ENCODE results near the gene SUFU.

The SUFU gene

DNA sequence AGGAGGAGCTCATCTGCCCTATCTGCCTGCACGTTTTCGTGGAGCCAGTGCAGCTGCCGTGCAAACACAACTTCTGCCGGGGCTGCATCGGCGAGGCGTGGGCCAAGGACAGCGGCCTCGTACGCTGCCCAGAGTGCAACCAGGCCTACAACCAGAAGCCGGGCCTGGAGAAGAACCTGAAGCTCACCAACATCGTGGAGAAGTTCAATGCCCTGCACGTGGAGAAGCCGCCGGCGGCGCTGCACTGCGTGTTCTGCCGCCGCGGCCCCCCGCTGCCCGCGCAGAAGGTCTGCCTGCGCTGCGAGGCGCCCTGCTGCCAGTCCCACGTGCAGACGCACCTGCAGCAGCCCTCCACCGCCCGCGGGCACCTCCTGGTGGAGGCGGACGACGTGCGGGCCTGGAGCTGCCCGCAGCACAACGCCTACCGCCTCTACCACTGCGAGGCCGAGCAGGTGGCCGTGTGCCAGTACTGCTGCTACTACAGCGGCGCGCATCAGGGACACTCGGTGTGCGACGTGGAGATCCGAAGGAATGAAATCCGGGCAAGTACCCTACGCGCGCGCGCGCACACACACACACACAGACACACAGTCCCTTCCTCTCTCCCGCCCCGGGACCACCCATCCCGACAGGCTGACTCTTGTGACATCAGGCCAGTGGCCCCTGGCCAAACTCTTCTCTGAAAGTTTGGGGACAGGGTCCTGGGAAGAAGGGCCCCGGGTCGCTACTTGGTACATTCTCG lies 141.0 kb downstream of the SUFU start:
- H3K4me3 ChIP-seq (ENCODE audit: low read depth, low read length) = peak overlapping the region; percentile 90
- TF ChIP-seq, protein P1, sequence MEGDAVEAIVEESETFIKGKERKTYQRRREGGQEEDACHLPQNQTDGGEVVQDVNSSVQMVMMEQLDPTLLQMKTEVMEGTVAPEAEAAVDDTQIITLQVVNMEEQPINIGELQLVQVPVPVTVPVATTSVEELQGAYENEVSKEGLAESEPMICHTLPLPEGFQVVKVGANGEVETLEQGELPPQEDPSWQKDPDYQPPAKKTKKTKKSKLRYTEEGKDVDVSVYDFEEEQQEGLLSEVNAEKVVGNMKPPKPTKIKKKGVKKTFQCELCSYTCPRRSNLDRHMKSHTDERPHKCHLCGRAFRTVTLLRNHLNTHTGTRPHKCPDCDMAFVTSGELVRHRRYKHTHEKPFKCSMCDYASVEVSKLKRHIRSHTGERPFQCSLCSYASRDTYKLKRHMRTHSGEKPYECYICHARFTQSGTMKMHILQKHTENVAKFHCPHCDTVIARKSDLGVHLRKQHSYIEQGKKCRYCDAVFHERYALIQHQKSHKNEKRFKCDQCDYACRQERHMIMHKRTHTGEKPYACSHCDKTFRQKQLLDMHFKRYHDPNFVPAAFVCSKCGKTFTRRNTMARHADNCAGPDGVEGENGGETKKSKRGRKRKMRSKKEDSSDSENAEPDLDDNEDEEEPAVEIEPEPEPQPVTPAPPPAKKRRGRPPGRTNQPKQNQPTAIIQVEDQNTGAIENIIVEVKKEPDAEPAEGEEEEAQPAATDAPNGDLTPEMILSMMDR (IDR thresholded peaks at IDR 0.05; ENCODE audit: insufficient read depth, low read depth, low read length, missing control alignments) = peak; percentile 69
- DNase-seq (ENCODE audit: low read depth) = peak; percentile 91

DNA sequence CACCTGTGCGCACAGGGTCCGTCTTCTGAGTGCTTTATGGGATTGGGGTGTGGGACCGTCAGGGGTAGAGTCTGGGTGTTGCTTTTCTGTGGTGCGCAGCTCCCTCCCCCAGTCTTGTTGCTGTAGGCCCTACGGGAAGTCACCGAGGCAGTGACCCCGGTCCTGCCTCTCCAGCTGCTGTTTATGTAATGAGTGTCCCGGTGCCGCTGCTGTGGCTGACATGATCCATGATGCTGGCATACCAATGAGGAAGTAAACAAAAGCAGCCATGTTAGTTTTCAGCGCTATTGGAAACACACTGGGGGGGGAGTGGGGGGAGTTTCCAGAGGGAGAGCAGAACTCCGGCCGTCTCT lies 141.6 kb downstream of the SUFU start:
- H3K4me3 ChIP-seq (ENCODE audit: low read depth, low read length) = peak overlapping the region; percentile 90
- TF ChIP-seq, protein P1 (IDR thresholded peaks at IDR 0.05; ENCODE audit: insufficient read depth, low read depth, low read length, missing control alignments) = no peak
- peak; percentile 76 for DNase-seq (ENCODE audit: low read depth)

DNA sequence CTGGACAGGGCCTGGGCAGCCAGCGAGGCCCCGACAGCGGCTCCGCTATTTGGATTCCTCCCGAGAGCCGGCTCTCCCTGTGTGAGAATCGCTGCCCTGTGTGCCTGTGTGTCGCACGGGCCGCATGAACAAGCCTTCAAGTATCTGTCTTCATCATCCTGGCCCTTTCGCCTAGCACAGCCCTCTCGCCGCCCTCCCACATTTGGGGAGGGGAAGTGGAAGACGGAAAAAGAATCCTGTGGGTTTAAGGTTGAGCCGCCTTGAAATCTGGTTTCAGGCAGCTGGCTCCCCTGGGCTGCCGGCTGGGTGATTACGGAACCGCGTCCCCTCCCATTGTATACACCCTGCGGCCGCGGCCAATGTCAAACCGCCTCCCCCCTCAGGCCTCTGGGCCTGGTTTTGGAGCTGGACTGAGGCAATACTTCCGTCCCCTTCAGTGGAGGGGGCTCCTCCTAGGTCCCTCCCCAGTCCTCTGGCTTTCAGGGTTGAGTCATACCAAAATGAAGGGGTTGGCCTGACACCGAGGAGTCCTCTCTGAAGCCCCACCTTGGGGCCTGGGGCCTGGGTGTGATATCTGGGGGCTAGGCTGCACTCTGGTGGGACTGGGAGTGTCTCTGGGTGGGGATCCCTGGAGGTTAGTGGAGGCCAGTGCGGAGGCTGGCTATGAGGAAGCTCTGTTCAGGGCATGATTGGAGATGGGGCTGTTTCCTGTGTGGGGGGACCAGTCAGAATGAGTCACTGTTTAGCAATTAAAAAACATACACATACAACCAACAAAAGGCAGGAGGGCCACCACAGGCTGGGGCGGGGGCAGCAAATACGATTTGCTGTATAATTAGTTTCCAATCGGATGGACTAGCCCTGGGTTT lies 142.2 kb downstream of the SUFU start:
- DNase-seq (ENCODE audit: low read depth) = peak; percentile 93

DNA sequence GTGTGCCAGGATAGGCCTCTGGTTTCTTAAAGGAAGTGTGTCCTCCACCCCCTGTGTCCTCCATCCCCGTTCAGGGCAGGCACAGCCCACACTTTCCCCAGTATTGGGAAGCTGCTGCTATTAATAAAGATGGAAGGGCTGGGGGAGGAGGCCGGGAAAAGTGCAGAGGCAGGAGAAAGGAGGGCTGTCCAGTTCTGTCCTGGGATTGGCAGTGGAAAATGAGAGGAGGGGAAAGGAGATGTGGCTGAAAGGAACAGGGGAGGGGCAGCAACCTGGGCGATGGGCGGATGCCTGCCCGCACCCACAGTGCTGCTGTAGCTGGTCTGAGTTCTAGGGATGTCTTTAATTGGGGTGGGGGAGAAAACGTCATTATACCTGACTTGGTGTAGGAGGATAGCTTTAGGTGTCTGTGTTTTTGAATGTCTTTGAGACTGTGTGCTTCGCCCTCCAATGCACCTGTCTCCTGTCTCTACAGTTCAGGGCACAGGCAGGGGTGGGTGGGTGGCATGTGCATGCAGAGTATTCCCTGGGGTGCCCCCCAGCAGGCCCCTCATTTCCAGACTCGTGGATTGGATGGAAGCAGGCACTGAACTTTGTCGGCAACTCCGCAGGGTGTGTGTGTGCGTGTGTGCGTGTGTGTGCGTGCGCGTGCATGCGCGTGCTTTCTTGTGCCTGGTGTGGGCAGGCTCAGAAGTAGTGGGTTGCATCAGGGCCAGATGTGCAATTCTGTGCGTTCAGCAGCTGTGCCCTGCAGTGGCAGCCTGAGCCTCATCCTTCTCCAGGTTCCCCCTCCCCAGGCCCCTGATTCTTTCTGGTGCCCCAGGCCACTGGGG lies 143.1 kb downstream of the SUFU start:
- peak; percentile 72 for DNase-seq (ENCODE audit: low read depth)
- TF ChIP-seq, protein P1 (IDR thresholded peaks at IDR 0.05; ENCODE audit: insufficient read depth, low read depth, low read length, missing control alignments) = no peak
- H3K4me3 ChIP-seq (ENCODE audit: low read depth, low read length) = peak overlapping the region; percentile 90

More for the DNA sequence above, 142.2 kb downstream of the SUFU start:
- TF ChIP-seq, protein P1 (IDR thresholded peaks at IDR 0.05; ENCODE audit: insufficient read depth, low read depth, low read length, missing control alignments) = no peak
- peak overlapping the region; percentile 90 for H3K4me3 ChIP-seq (ENCODE audit: low read depth, low read length)

DNA sequence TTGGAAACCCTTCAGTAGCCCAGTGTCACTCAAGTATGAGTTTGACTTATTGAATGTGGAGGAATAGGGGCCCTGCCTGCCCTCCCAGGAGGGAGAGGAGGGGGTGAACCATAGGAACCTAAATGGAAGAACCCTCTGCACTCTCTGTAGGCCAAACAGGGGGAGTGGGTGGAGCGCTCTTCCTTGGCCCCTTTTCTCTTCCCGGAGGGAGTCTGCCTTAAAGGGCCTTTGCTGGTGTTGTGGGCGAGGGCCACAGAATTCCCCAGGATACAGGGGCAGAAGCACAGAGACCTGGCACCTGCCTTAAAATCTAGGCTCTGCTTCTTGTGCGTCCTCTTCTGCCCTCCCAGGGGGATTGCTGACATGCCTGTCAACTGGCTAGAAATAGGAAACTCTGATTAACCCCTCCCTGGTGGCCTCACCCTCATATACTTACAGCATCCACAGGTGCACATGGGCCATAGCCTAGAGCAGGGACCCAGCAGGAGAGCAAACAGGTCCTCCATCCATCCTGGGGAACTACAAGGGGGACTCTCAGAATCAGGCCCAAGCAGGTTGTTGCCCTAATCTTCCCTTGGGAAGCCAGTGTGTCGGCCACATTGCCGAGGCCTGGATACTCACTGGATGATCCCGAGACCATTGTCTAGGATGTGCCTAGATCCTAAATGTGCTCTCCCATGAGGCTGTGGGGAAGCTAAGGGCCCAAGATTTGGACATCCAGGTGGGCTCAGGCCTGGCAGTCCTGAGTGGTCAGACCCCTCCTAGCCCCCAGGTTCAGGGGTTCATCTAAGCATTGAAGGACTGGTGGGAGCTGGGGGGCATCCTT lies 143.9 kb downstream of the SUFU start:
- TF ChIP-seq, protein P1 (IDR thresholded peaks at IDR 0.05; ENCODE audit: insufficient read depth, low read depth, low read length, missing control alignments) = no peak
- H3K4me3 ChIP-seq (ENCODE audit: low read depth, low read length) = peak overlapping the region; percentile 90

More for the DNA sequence above, 143.9 kb downstream of the SUFU start:
- peak; percentile 55 for DNase-seq (ENCODE audit: low read depth)
